GM23338 (cell line): ENCODE measurements around the gene NUBPL. TPM values are rescaled to one million over a fixed set of nuclear protein-coding genes. Genes with fewer than 3 reads are reported as not detected.

Experiments used
- ATAC-seq: fragments of 200-7000 bp; cut with Tn5 transposase; 3 replicates; pipeline ENCODE4 v1.9.1; 2020
- DNase-seq: peaks from one replicate; pipeline ENCODE4 v3.0.0-alpha.2; 2015; ENCODE audit warnings: low spot score
- H2AFZ ChIP-seq: fragments of 200-600 bp; sonication (generic); 2 replicates; pipeline ENCODE4 v1.8.0; 2016; ENCODE audit warnings: antibody characterized with exemption, mild to moderate bottlenecking, moderate library complexity
- H3F3A ChIP-seq: fragments of 200-600 bp; sonication (generic); replicated peaks from 2 replicates; pipeline ENCODE4 v1.8.0; 2017; ENCODE audit warnings: antibody characterized with exemption, mixed run types, low read depth
- H3K27ac ChIP-seq: fragments of 200-600 bp; sonication (generic); 2 replicates; pipeline ENCODE4 v1.6.1; 2016; ENCODE audit warnings: low read depth
- H3K27me3 ChIP-seq: fragments of 200-600 bp; sonication (generic); 2 replicates; pipeline ENCODE4 v1.8.0; 2016; ENCODE audit warnings: mild to moderate bottlenecking, mixed run types, moderate library complexity; ENCODE audit not compliant: insufficient read depth
- H3K36me3 ChIP-seq: fragments of 200-600 bp; sonication (generic); 2 replicates; pipeline ENCODE4 v1.8.0; 2016; ENCODE audit warnings: mild to moderate bottlenecking; ENCODE audit not compliant: insufficient read depth
- H3K4me1 ChIP-seq: fragments of 200-600 bp; sonication (generic); 2 replicates; pipeline ENCODE4 v1.8.0; 2016; ENCODE audit warnings: mild to moderate bottlenecking, moderate library complexity; ENCODE audit not compliant: insufficient read depth
- H3K4me2 ChIP-seq: fragments of 200-600 bp; sonication (generic); 2 replicates; pipeline ENCODE4 v1.7.1; 2017; ENCODE audit warnings: mixed run types
- H3K4me3 ChIP-seq: fragments of 200-600 bp; sonication (generic); 2 replicates; pipeline ENCODE4 v1.6.1; 2016; ENCODE audit warnings: mixed run types
- H3K79me2 ChIP-seq: fragments of 200-600 bp; sonication (generic); replicated peaks from 2 replicates; pipeline ENCODE4 v1.8.0; 2017; ENCODE audit warnings: mild to moderate bottlenecking; ENCODE audit not compliant: insufficient read depth
- H3K9me2 ChIP-seq: fragments of 200-600 bp; sonication (generic); 2 replicates; pipeline ENCODE4 v1.8.0; 2017; ENCODE audit not compliant: insufficient read depth
- H4K20me1 ChIP-seq: fragments of 200-600 bp; sonication (generic); replicated peaks from 2 replicates; pipeline ENCODE4 v1.8.0; 2017; ENCODE audit warnings: mild to moderate bottlenecking; ENCODE audit not compliant: insufficient read depth
- H3K27ac Mint-ChIP-seq: 2 replicates; pipeline ENCODE4 v1.8.0; 2020; ENCODE audit warnings: inconsistent platforms, mild to moderate bottlenecking, moderate library complexity, mixed read lengths
- H3K27me3 Mint-ChIP-seq: 3 replicates; pipeline ENCODE4 v1.8.0; 2022; ENCODE audit warnings: low read depth, mild to moderate bottlenecking, moderate library complexity, mixed read lengths, inconsistent platforms; ENCODE audit not compliant: insufficient read depth, poor library complexity
- H3K36me3 Mint-ChIP-seq: 3 replicates; pipeline ENCODE4 v1.8.0; 2021; ENCODE audit warnings: low read depth, mild to moderate bottlenecking, inconsistent platforms, moderate library complexity, mixed read lengths
- H3K4me1 Mint-ChIP-seq: 3 replicates; pipeline ENCODE4 v1.8.0; 2020; ENCODE audit warnings: mild to moderate bottlenecking, inconsistent platforms, mixed read lengths
- H3K4me3 Mint-ChIP-seq: 3 replicates; pipeline ENCODE4 v1.8.0; 2021; ENCODE audit warnings: moderate library complexity, mild to moderate bottlenecking, inconsistent platforms, mixed read lengths
- H3K9me3 Mint-ChIP-seq: 3 replicates; pipeline ENCODE4 v1.8.0; 2020; ENCODE audit warnings: moderate library complexity, mild to moderate bottlenecking, inconsistent platforms, mixed read lengths
- CREB1 ChIP-seq: fragments of 250-450 bp; sonication (Bioruptor Pico); IDR thresholded peaks from 2 replicates; pipeline ENCODE4 v1.5.0; 2020; ENCODE audit warnings: low read depth, mild to moderate bottlenecking, moderate library complexity
- CTCF ChIP-seq, 2 experiments: fragments of 200-600 bp in 1 of 2; sonication (generic) in 1 of 2; conservative IDR thresholded peaks; 2 replicates each; pipeline versions ENCODE4 v1.5.1 to v1.6.1; 2016 to 2017; ENCODE audit warnings: antibody characterized with exemption in 2 of 2, low read depth in 2 of 2, mild to moderate bottlenecking in 2 of 2, moderate library complexity in 1 of 2
- EZH2 ChIP-seq: fragments of 200-600 bp; sonication (generic); IDR thresholded peaks from one replicate; pipeline ENCODE4 v1.8.0; 2017; ENCODE audit warnings: antibody characterized with exemption, mild to moderate bottlenecking, low read depth; ENCODE audit not compliant: unreplicated experiment
- EZH2phosphoT487 ChIP-seq: fragments of 200-600 bp; sonication (generic); IDR thresholded peaks from one replicate; pipeline ENCODE4 v1.8.1; 2018; ENCODE audit warnings: antibody characterized with exemption; ENCODE audit not compliant: unreplicated experiment
- JUNB ChIP-seq: IDR thresholded peaks from one replicate; pipeline ENCODE4 v1.6.1; 2016; ENCODE audit warnings: antibody characterized with exemption; ENCODE audit not compliant: unreplicated experiment
- NANOG ChIP-seq: IDR thresholded peaks from 2 replicates; pipeline ENCODE4 v1.6.1; 2016; ENCODE audit warnings: antibody characterized with exemption, borderline replicate concordance
- POLR2AphosphoS5 ChIP-seq: IDR thresholded peaks from 2 replicates; pipeline ENCODE4 v1.6.1; 2016; ENCODE audit warnings: antibody characterized with exemption, low read depth
- REST ChIP-seq: IDR thresholded peaks from one replicate; pipeline ENCODE4 v1.6.1; 2018; ENCODE audit warnings: antibody characterized with exemption; ENCODE audit not compliant: unreplicated experiment
- STAT1 ChIP-seq: IDR thresholded peaks from one replicate; pipeline ENCODE4 v1.6.1; 2016; ENCODE audit warnings: antibody characterized with exemption; ENCODE audit not compliant: unreplicated experiment
- ZNF114 ChIP-seq: fragments of 250-450 bp; sonication (Bioruptor Pico); IDR thresholded peaks from 2 replicates; pipeline ENCODE4 v1.5.0; 2020; ENCODE audit warnings: mild to moderate bottlenecking, moderate library complexity
- ZNF331 ChIP-seq: fragments of 250-450 bp; sonication (Bioruptor Pico); IDR thresholded peaks from 2 replicates; pipeline ENCODE4 v1.5.0; 2020; ENCODE audit warnings: low read depth, mild to moderate bottlenecking, moderate library complexity
- ZNF462 ChIP-seq: fragments of 250-450 bp; sonication (Bioruptor Pico); IDR thresholded peaks from 2 replicates; pipeline ENCODE4 v1.5.0; 2020; ENCODE audit warnings: mild to moderate bottlenecking, moderate library complexity
- polyA plus RNA-seq: library from polyadenylated mRNA; unstranded; fragments of >200 nt; fragmentation: Nextera tagmentation; extraction: Ambion mirVana; gene quantifications from 2 replicates; pipeline ENCODE4 v1.2.1, GENCODE V29; 2016
- total RNA-seq: library from RNA; depleted of rRNA; stranded (reverse); fragments of >200 nt; shearing (Covaris generic); gene quantifications from 2 replicates; pipeline ENCODE4 v1.2.3, GENCODE V29; 2014

The NUBPL gene
- total and polyA plus RNA-seq, 2 experiments from 2014 or later, result 6.1 to 20.7 TPM

- TF ChIP-seq NANOG (no peak), ZNF114 (CRISPR knock-in tag) (no peak)
- Histone ChIP-seq H3F3A (no peaks in the 10 kb centered on the region), H3K4me3 (no peak overlapping the region), H2AFZ (no peak overlapping the region), H3K9me2 (no peaks in the 10 kb centered on the region), H4K20me1 (no peaks in the 10 kb centered on the region), H3K4me1 (no peaks in the 10 kb centered on the region), H3K4me2 (no peak overlapping the region), H3K27ac (no peak overlapping the region), H3K79me2 (no peaks in the 10 kb centered on the region), H3K36me3 (no peaks in the 10 kb centered on the region), H3K27me3 (no peaks in the 10 kb centered on the region)
- Mint-ChIP-seq H3K27me3 (no peaks in the 10 kb centered on the region), H3K9me3 (peaks cover 2% of the 10 kb centered on the region; the same call in 1 of the 3 replicates), H3K4me1 (no peaks in the 10 kb centered on the region), H3K4me3 (no peak overlapping the region), H3K27ac (no peak overlapping the region), H3K36me3 (no peaks in the 10 kb centered on the region)
- ATAC-seq, result no peak
- no peak for DNase-seq
Observed at GRCh38 chr14:31760277-31760676, 199.1 kb downstream of the NUBPL start.

- no peak for ATAC-seq
- Histone ChIP-seq H3K4me1 (no peaks in the 10 kb centered on the region), H3K36me3 (no peaks in the 10 kb centered on the region), H3K27me3 (no peaks in the 10 kb centered on the region), H3K4me3 (no peak overlapping the region), H4K20me1 (no peaks in the 10 kb centered on the region), H3K4me2 (no peak overlapping the region), H2AFZ (no peak overlapping the region), H3K79me2 (no peaks in the 10 kb centered on the region), H3K27ac (no peak overlapping the region), H3K9me2 (no peaks in the 10 kb centered on the region), H3F3A (no peaks in the 10 kb centered on the region)
- Mint-ChIP-seq H3K9me3 (no peaks in the 10 kb centered on the region), H3K4me1 (no peaks in the 10 kb centered on the region), H3K4me3 (no peak overlapping the region), H3K27ac (no peak overlapping the region), H3K27me3 (no peaks in the 10 kb centered on the region), H3K36me3 (no peaks in the 10 kb centered on the region)
- DNase-seq, result no peak
- no peak for TF ChIP-seq STAT1
- TF ChIP-seq CTCF (conservative IDR thresholded peaks at IDR 0.05; ENCODE audit: low read depth in 2 of 2), result no peak
- no peak for TF ChIP-seq ZNF331 (CRISPR knock-in tag)
- TF ChIP-seq NANOG, result no peak
- TF ChIP-seq EZH2, result no peak
- TF ChIP-seq POLR2AphosphoS5, result no peak
- no peak for TF ChIP-seq ZNF114 (CRISPR knock-in tag)
- TF ChIP-seq CREB1, result no peak
- no peak for TF ChIP-seq ZNF462 (CRISPR knock-in tag)
- no peak for TF ChIP-seq REST
- no peak for TF ChIP-seq EZH2phosphoT487
- TF ChIP-seq JUNB, result no peak
Observed at GRCh38 chr14:31761325-31761724, 200.1 kb downstream of the NUBPL start.
